GM19025 (cell line): ENCODE results near the gene CAMK2D.

Experiments used
- ATAC-seq: cut with Tn5 transposase; IDR thresholded peaks from one replicate; pipeline ENCODE4 v1.9.1; 2021; ENCODE audit warnings: mild to moderate bottlenecking, low read depth, moderate library complexity; ENCODE audit not compliant: unreplicated experiment

Gene CAMK2D

DNA sequence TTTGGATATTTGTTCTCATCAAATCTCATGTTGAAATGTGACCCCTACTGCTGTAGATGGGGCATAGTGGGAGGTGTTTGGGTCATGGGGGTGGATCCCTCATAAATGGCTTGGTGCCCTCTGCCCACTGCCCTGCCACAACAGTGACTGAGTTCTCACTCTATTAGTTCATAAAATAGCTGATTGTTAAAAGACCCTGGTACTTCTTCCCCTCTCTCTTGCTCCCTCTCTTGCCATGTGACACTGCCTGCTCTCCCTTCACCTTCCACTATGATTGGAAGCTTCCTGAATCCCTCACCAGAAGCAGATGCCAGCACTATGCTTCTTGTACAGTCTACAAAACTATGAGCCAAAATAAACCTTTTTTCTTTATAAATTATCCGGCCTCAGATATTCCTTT, 182.2 kb downstream of the CAMK2D start:
- no peak for ATAC-seq

DNA sequence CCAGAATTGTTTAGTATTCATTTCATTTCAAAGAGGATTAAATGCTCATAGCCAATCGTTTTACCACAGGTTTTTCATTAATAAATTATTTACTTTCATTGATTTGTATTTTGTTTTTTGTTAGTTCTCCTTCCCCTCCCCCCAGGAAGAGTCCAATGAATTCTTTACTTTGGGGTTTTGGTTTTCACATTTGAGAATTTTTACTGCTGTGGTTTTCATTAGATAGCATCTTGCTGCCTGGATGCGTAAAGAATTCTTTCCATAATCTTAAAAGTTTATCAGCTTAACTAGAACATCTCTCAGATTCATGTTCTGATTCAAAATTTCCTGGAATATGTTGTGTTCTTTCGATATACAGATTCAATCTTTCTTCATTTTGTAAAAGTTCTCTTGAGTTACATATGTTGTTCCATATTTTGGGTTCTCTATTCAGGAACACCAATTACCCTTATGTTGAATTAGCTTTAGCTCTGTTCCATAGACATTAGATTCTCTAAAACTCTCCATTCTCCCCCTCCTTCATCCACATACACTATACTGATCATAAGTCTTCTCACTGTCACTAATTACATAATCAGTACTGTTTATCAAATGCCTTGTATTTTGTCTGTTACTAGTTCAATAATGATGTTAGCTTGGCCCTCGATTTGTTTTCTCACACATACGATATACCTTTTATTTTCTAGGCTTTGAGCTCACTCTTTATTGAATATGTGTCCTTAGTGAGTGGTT, 184.4 kb downstream of the CAMK2D start:
- no peak for ATAC-seq

DNA sequence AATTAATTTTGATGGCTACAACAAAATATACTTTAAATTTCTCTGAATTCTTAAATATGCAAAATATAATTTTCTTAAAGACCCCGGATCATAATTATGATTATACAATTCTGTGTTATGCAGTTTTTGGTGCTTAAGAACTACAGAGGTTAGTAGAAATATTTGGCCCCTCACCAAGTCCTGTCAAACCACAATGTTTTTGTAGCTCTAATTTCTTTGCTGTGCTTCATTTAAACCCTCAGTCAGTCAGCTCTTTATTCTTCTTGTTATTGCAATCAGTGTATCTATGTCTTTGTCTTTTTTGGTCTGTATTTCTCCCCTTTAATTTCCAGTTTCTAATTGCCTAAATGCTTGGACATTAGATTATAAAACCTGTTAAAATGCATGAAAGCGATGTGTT, 186.1 kb downstream of the CAMK2D start:
- no peak for ATAC-seq

DNA sequence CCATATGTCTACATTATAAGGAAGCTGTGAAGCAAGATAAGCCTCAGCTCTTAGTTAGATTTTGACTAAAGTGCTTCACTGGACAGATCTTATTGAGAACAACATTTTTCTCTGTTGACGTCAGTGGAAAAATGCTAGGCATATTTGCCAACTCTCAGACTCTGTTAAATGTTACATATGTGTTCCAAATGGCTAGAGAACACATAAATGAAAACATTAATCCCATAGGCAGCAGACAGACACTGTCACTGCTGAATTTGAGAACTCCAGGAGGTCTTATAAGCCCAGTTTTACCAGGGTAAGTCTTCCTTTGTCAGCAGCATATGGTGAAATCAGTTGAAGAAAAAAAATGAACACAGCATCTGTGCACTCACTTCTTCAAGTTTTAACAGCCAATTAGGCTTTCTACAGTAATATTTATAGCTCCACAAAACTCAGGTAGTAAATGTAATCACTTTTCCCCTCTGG, 186.9 kb downstream of the CAMK2D start:
- no peak for ATAC-seq

DNA sequence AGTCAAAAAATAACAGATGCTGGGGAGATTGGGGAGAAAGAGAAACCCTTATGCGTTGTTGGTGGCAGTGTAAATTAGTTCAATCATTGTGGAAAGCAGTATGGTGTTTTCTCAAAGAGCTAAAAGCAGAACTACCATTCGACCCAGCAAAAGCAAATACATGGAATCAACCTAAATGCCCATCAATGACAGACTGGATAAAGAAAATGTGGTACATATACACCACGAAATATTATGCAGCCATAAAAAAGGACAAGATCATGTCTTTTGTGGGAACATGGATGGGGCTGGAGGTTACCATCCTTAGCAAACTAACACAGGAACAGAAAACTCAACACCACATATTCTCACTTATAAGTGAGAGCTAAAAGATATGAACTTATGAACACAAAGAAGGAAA, 188.9 kb downstream of the CAMK2D start:
- no peak for ATAC-seq

DNA sequence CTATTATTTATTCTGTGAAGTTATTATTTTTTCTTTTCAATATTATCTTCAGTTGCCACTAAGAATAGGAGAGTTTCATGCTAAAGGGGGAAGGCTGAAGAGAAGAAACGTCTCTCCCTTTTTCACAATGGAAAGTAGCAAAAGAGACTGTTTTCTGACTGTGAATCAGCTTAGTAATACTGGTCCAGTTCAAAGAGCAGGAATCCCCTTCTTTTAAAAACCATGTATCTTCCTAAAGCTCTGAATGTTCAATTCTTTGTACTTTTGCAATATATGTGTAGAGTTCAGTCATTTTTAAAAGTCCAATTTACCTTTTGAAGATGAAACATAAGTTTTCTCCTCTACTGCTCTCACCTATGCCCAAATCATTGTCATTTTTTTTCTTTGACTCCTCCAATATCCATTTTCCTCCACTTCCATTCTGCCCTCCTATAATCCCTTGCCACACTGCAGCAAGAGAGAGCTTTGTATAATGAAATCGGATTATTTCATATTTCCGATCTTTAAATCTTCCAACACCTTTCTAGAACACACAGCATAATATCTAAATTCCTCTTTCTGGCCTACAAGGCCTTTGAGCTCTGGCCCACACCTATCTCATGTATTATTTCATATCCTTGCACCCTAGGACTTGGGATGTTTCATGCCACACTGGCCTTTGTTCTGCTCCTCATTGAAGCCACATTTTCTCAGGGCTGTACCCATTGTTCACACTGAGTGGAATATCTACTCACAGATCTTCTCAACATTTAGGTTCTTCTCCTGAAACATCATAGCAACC, 195.3 kb downstream of the CAMK2D start:
- no peak for ATAC-seq

DNA sequence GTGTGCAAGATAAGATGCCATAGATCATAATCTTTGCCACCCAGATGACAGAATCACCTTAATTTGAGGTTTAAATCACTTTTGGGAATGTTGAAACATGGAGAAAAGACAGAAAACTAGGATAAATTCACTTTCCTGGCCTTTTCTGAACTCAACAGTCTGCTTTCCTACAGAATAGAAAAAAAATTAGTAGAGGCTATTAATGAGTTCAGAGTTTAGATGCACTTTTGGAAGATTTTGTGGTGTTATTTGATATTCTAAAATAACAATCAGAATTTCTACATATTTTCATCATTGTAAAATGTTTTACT, 195.9 kb downstream of the CAMK2D start:
- ATAC-seq, result no peak

DNA sequence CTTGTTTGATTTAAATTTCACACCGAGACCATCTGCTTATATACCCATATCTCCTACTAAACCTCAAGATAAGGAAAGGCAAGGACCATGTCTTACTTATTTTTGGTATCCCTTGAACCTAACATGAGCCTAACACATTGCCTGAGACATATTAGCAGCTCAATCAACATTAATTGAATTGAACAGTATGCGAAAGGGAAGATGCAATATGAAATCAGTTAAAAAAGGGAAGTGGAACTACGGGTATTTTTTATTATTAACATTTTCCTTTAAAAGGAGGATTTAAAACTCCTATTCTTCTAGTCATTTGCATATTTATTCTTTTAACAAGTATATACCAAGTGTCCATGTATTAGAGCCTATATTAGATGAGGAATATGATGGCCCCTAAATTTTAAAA, 197.0 kb downstream of the CAMK2D start:
- ATAC-seq, result peak; percentile 8

DNA sequence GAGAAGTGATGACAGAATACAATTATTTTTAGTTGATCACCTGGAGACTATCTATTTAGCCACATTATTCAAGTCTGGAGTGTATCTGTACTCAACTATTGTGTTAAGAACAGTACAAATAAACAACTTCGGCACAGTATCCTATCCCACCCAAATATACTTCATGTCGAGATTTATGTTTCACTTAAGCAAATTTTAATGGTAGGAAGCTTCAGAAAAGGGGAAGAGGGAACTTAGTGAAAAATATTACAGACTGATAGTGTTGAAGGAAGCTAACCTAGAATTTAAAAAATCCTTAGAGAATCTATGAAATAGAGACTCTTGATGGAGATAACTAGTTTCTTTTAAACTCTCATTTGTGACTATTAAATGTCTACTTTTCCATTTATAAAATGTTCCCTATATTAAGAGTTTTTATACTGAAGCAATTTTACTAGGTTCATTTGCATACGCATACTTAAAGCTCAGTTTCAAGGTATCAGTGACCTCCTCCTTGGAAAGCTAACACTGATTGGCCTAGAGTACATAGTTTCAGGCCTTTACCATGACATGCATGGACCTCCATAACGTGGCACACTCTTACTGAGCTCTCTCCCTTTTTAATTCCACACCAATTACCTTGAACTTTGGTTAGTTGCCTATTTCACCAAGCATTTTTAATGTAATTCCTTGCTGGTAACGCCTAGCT, 197.7 kb downstream of the CAMK2D start:
- ATAC-seq, result no peak

DNA sequence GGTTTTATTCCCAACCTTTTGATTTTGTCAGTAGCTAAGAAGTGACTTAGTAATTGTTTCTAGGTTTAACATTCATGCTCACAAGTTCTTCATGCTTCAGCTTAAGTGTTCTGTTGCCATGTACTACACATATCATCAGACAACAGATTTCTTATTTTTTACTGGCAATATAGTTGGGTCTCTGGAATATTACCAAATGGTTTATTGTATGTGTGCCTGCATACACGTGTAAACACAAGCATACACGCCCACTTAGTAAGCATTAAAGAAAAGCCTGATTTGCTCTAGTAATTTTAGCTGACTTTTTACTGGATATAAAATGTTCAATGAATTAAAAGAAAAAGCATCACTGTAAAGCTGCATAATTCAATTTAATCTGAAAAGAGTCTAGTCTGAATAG, 199.8 kb downstream of the CAMK2D start:
- ATAC-seq, result no peak

DNA sequence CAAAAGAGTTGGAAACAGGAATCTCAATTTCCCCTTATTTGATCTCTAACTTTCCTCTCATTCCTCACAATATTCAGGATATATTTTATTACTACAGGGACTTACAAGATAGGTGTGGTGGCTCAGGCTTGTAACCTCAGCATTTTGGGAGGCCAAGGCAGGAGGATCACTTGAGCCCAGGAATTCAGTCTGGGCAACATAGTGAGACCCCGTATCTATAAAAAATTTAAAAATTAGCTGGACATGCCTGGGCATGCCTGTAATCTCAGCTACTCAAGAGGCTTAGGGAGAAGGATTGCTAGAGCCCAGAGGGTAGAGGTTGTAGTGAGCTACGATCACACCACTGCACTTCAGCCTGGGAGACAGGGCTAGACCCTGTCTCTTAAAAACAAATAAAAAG, 200.4 kb downstream of the CAMK2D start:
- ATAC-seq, result no peak

DNA sequence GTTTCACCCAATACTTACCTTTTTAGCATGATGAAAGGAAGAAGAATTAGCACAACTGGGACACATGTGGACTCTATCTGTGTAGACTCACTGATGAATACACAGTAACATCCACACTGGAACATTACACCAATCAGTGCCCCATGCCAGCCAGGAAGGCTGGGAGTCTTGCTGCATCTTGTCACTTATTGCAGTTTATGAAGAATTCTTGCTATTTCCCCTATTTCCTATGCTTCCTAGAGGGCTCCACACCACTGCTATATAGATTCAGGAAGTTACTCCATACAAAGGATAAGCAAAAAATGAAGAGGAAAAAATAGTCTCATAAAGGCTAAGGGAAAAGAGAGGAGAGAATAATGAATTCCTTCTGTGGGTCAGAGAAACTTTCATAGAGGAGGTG, 201.0 kb downstream of the CAMK2D start:
- ATAC-seq, result no peak

DNA sequence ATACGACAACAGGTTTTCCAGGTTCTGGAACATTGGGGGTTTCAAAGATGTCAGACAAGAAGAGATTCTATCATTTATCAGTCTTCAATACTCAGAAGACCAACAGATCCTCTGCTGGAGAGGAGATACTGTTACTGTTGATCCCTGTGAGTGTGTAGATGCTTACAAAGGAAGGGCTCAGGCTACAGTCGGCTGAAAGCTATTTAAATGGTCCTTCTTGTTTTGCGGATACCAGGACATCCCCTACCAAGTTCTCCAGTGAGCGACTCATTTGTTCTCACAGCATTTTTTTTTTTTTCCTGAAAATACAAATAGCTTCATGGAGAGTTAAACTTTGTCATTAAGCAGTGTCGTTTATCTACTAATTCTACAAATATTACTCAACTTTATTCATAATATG, 201.6 kb downstream of the CAMK2D start:
- ATAC-seq, result no peak

DNA sequence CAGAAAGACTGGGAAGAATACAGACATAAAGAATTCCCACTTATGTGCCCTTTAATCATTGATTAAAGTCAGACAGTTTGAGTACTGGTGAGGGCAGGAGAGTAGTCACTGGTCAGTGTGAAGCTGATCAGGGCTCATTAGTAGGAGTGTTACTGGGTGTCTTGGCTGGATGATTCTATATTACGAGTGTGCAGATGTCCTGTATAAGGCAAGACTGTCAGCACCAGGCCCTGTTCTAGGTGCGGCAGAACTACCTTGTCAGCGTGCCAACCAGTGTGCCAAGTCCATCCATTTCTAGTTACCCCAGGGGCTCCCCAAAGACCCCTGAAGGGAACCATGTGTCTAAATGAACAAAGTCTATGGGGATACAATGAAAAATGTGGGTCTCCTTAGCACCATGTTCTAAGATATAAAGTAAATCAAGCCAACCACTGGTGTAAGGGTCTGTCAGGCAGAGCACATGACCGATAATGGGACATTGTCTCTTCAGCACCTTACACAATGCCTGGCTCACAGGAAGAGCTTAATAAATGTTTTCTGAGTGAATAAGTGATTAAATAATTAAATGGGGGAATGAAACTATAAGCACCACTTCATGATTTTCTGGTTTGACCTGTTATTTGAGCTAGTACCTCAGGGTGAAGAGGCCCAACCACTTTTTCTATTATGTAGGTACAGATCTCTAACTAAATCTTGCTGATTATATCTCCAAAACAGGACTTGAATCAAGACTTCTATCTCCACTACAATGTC, 205.0 kb downstream of the CAMK2D start:
- no peak for ATAC-seq

DNA sequence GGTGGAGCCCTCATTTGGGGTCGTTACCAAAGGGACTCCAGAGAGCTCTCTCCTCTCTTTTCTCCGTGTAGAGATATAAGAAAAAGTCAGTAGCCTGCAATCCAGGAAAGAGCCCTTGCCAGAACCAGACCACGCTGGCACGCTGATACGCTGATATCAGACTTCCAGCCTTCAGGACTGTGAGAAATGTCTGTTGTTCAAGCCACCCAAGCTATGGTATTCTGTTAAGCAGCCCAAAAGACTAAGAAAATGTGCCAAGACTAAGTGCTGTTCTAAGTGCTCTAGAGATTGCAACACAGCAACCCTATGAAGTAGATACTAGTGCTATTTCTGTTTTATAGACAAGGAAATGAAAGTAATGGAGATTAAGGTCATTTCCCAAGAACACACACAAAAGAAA, 205.7 kb downstream of the CAMK2D start:
- no peak for ATAC-seq

DNA sequence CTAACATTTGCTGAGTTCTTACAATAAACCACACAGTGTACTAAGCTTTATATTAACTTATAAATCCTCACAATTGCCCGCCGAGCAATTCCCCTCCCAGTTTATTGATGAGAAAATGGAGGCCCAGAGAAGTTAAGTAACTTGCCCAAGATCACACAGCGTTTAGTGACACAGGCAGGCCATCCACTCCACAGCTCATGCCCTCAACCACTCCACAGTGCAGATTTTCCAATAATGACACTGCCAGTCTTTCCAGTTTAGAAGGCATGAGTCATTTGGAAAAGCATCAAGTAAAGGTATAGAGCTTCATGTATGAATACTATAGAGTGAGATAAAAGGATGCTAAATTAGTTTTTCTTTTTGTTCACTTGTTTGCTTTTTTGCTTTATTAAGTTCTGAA, 208.5 kb downstream of the CAMK2D start:
- no peak for ATAC-seq

DNA sequence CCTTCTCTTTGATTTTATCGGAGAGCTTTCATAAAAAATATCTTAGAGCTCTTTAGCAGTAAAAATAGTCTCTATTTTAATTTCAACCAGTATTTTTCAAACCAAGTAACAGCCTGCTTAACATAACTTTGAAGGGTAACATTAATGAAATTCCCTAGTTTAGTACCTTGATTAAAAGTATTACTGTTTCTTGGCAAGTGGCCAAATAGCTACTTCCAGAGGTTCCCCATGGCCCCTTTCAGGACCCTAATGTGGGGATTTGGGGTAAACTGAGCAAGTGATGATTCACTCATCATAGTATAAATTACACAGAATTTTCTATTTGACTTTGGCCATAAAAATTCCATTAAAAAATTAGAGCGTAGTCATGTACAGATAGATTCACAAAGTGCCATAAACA, 211.0 kb downstream of the CAMK2D start:
- no peak for ATAC-seq

DNA sequence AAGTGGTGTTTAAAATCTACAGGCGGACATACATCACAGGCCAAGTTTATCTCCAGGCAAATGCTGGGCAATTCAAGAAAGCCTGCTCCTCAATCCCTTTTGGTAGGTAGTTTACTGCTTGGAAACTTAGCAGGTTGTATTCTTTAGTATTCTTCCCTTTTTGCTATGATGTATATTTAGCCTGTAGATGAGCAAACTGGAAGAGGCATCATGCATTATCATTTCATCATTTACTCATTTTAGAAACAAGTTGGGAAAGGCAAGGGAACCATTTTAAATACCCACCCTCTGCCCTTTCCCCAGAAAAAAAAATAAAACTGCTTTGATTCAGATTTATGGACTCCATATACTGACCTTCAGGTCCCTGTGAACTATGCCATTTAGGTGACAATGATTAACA, 213.2 kb downstream of the CAMK2D start:
- no peak for ATAC-seq

DNA sequence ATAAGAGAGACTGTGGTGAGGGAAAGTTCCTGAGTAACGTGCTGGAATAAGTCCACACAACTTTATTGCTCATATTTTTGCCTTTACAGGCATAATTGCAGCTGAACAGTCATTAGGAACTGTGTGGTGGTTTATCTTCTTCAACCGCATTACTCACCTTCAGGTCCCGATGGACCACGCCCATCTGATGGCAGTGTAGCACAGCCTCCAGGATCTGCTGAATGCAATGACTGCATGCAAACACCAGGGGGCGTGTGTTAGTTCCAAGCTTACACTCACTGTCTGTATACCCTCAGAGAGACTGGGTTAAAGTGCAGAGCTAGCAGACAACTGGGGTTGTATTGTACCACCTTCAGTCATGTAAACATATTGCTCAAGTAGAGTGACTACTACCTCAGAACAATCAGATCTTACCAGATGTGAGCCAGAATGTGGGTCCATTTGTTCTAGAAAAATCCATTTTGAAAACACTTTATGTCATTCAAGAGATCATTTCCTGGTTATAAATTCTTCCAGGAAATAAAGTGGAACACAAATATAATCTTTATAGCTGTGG, 214.0 kb downstream of the CAMK2D start:
- ATAC-seq, result peak; percentile 99

DNA sequence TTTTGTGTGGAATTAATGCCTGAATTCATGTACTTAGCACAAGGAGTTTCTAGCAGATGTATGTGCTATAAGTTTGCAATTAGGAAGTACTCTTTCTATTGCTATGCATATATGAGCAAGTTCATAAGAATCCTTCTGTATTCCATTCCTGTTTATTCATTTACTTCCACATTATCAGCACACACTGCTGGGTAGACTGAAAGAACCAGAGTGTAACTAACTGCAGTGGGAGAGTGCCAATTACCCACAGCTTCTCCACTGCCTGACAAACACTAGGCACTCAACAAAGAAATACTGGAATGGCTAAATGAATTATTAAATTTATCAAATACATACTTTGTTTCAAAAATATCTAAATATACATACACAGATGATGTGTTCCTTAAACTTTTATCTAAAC, 219.6 kb downstream of the CAMK2D start:
- ATAC-seq, result no peak

DNA sequence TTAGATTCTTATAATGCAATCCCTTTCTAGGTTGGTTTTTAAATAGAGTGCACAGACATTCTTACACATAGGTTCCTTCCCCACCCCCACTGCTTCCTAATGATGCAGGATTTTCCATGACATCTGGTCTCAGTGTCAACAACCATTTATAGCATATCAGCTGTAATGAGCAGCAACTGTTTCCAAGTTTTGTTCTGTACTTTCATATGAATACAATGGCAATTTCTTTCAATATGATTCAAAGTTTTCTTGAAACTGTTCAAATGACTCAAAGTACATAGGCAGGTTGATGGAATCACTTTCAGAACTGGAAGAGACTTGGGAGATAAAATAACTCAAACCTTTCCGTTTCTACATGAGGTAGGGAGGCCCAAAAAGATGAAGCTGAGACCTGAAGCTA, 220.7 kb downstream of the CAMK2D start:
- no peak for ATAC-seq
